Measurements from ENCODE around the gene WDR47.
"Not testable (repeated sequence)": the region's sequence is repeated elsewhere in the genome, so short reads cannot be mapped to it uniquely, and the experiment has no call there.

Gene WDR47

GRCh38 chr1:109041621-109042468 is at the start of gene WDR47:
TSS of gene WDR47 (minus strand) at chr1:109042102. CDS start at chr1:109023512, 18,590 bp downstream.
- DNase-seq: peak; percentile 99

DNA sequence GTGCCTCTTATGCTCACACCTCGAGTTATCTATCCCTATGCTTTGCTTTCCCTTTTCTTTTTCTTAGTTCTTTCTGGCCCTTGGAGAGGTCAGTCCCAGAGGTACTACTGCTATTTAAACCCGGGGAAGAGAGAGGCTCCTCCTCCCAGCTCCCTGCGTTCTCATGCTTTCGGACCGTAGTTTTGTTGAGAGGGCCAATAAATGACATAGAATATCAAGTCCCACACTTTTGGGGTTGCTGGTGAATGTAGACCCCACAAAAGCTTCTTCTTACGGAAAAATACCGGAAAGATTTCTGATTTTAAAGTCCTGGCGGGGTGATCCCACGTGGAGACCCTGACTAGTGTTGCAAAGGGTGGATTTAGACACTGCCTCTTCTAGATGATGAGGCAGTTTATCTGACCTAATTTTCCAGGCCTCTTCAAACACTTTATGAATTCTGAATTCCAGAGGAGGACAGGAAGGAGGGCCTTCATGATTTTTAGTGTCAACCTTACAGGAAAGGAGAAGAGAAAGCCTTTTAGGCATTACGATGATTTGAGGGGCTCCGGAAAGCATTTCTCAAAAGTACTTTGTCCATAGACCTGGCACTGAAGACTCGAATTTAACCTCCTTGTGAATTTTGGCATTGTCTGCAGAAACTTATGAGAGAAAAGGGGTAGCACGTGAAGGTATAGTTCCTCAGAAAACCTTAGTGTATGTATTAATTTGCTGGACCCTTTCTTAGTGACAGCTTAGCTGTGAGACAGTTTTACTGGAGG is 49.4 kb upstream of the WDR47 start:
- DNase-seq: peak; percentile 73

DNA sequence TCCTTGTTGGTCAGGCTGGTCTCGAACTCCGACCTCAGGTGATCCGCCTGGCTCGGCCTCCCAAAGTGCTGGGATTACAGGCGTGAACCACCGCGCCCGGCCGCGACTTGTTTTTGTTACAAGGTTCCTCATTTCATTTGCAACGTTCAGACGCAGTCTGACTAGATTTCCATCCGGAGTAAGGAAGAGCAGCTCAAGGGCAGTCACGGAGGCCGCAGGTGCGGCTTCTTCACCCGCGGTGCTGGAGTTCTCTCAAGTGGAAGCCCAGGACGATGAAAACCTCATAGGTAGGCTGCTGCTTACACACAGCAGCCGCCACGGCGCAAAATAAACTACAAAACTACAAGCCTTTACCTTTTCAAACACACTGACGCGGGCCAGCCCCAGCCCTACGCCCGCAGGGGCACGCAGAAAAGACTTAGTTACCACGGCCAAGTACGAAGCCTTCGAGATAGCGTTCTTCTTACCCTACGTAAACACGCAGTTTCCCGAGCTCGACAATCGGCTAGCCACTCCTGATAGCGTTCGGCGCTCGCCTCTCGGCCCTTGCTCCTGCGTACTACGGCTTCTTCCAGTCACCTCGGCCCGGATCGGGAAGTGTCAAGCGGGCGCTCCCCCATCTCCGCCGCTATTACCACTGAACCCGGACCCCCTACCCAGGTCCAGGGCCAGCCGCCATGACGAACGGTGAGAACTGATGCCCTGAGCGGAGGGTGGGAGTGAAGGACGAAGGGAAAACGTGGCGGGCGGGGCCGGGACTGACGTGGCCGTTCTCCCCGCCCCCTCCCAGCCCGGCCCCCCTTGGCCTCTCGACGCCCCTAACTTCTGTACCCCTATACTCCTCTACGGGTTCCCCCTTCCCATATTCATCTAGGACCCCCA is 48.5 kb upstream of the WDR47 start, which contains the start of gene TMEM167B:
TSS of gene TMEM167B (plus strand) at position 569 of the 882 bp plus-strand sequence. CDS start at position 678, 109 bp downstream.
- peak; percentile 98 for DNase-seq

GRCh38 chr1:109089242-109090015 is 47.5 kb upstream of the WDR47 start:
- DNase-seq: peak; percentile 97

- no peak for DNase-seq
Measured at GRCh38 chr1:109084563-109085517, 42.9 kb upstream of the WDR47 start.

DNA sequence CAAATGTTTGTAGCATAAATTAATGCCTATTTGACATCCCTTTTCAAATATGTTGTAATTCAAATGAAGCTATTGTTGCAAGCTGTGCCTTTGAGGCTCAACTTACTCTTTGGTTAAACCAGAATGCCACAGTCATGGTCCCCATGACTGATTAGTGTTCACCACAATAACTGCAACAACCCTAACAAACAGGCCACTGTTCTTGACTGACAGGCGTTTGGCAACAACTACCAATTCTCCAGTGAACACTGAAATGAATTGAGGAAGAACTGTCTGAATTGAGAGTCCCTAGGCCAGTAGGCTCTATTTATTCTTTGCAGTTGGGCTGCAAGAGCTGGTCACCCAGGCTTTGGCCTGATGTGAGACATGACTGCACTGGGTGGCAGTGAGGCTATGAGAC is 42.0 kb upstream of the WDR47 start:
- no peak for DNase-seq

DNA sequence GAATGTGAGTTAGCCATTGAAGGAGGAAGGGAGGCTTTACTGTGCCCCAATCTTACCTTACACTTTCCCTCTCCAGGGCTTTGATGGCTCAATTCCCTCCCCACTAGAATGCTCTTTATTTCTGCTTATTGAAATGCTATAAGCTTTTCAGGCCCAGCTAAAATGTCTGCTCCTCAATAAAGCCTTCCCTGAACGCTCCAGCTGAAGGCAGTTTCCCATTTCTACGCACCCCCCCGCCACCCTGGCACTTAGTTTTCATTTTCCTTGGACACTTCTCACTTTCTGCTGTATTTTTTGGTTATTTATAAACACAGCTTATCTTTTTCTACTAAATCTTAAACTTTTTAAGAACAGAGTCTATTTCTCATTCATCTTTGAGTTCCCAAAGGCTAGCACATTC is 41.6 kb upstream of the WDR47 start:
- no peak for DNase-seq

DNA sequence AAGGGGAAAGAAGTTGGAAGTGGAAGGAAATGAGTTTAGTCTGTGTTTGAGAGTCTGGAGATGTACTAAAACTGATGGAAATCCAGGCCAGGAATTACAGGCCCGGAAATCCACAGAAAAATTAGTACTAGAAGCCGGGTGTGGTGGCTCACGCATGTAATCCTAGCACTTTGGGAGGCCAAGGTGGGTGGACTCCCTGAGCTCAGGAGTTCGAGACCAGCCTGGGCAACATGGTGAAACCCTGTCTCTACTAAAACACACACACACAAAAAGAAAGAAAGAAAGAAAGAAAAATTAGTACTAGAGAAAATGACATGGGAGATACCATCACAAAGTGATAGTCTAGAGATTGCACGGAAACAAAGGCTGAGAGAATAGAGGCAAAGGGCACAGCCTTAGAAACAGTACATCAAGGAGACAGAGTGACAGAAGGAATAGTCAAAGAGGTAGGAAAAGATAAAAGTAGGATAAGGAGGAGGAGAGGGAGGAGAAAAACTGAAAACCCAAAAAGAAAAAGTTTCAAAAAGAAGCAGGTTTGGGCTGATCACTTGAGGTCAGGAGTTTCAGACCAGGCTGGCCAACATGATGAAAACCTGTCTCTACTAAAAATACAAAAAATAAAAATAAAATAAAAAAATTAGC is 38.7 kb upstream of the WDR47 start:
- no peak for DNase-seq

- no peak for DNase-seq
Measured at GRCh38 chr1:109079240-109079622, 37.3 kb upstream of the WDR47 start.

DNA sequence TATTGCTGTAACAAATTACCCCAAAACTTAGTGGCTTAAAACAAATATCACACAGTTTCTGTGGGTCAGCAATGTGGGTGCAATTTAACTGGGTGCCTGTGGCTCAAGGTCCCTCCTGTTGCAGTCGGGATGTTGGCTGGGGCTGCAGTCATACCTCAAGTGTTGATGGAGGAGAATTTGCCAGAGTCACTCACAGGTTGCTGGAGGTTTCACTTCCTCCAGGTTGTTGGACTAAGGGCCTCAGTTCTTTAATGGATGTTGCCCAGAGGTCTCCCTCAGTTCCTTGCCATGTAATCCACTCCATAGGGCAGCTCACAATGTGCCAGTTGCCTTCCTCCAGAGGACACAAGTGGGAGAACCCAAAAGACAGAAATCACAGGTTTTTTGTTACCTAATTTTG is 36.4 kb upstream of the WDR47 start:
- no peak for DNase-seq

DNA sequence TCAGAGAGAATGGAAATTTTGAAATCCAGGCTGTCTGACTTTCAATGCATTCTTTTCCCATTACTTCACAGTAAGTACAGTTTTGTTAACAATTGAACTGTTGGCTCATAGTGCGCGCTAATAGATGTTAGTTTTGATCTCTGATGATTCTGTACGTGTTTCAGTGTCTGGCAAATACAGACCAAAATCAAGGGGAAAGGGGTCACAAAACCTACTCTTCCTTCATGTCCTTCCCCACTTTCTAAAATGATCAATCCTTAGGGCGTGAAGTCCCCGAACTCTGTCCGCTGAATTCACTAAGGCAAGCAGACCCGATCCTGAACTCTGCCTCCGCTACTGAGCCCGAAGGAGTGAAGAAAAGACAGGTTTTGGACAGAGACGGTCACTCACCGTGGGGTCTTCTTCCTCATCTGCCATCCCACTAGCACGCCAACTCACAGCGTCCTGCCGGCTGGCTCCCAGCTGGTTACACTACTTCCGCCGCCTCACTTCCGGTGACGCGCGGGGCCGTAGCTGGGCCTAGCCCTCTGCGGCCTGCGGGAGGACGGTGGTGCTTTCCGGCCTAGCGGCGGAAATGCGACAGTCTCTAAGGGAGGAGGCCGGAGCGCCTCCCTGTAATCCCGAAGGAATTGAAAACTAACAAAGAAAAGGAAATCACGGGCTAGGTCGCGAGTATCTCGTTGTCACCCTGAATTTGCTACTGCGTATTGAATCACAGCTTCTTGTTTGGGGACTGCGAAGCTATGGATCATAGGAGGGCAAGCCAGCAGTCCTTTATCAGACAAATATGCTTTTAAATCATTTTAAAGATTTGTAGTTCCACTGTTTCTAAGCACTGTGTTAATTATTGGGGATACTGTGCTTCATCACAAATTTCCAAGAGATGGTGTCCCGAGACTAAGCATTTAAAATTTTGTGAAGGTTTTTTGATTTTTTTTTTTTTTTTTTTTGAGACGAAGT is 33.9 kb upstream of the WDR47 start, which contains the start of gene TAF13:
TSS of gene TAF13 (minus strand) at position 473 of the 960 bp plus-strand sequence. CDS start at position 417, 56 bp downstream.
- peak; percentile 98 for DNase-seq

- DNase-seq: no peak
Measured at GRCh38 chr1:109069294-109069693, 27.4 kb upstream of the WDR47 start.

- no peak for DNase-seq
Measured at GRCh38 chr1:109067883-109068282, 26.0 kb upstream of the WDR47 start.

GRCh38 chr1:109065137-109065536 is 23.2 kb upstream of the WDR47 start:
- no peak for DNase-seq

GRCh38 chr1:109061183-109061582 is 19.3 kb upstream of the WDR47 start:
- no peak for DNase-seq

DNA sequence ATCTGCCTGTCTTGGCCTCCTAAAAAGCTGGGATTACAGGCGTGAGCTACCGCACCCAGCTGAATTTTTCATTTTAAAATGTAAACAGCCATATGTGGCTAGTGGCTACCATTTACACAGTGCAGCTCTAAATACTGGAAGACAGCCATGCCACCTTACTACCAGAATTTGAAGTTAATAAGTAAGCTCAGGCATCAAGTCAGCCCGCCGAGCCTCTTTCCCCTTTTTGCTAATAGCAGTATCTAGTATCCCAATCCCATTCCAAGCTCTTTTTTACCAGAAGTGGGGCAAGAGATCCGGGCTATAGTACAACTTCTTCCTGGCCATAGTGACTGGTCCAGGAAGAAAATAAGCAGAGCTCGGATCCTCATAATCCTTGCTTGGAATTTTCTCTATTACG is 18.8 kb upstream of the WDR47 start:
- DNase-seq: no peak

GRCh38 chr1:109059026-109059425 is 17.1 kb upstream of the WDR47 start:
- no peak for DNase-seq

DNA sequence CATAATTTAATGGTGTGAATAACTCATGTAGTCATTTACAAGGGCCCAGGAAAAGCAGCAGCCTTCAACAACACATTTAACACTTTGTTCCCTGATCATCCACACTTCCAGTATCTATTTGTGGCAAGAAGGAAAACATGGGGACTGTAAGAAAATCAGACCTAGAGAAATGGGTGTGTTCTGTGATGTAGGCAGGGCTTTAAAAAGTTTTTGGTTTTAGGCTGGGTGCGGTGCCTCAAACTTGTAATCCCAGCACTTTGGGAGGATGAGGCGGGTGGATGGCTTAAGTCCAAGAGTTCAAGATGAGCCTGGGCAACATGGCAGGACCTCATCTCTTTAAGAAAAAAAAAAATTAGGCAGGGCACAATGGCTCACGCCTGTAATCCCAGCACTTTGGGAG is 14.2 kb upstream of the WDR47 start:
- no peak for DNase-seq

DNA sequence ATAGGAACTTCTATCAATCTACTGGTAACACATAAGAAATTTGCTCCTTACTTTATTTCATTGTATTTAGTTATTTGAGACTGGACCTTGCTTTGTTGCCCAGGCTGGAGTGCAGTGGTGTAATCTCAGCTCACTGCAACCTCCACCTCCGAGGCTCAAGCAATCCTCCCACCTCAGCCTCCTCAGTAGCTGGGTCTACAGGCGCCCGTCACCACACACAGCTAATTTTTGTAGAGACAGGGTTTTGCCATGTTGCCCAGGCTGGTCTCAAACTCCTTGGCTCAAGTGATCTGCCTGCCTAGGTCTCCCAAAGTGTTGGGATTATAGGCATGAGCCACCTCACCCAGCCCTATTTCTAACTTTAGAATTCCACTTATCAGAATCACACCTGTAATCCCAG is 10.2 kb upstream of the WDR47 start:
- DNase-seq: not testable (repeated sequence)
